Loucy (cell line): Measurements from ENCODE around the gene HPCAL4.

Source experiments
- CTCF ChIP-seq: fragments of 200-600 bp; sonication (generic); conservative IDR thresholded peaks from 2 replicates; pipeline ENCODE4 v1.5.1; 2014; ENCODE audit warnings: mild to moderate bottlenecking, antibody characterized with exemption, low read length
- EZH2phosphoT487 ChIP-seq: fragments of 200-600 bp; IDR thresholded peaks from 2 replicates; pipeline ENCODE4 v1.6.1; 2018; ENCODE audit warnings: antibody characterized with exemption, mild to moderate bottlenecking, moderate library complexity, borderline replicate concordance

- TF ChIP-seq CTCF (no peak), EZH2phosphoT487 (no peak)
Measured at GRCh38 chr1:39729842-39730241, 38.6 kb upstream of the HPCAL4 start.
